T-helper 2 cell treated with Interferon-gamma antibody and Interleukin-4, amounts not matched to agents 100 ng/mL and 5 ng/mL, for 36 hours (primary cell): ENCODE results near the gene KBTBD13. TPM values are rescaled to one million over a fixed set of nuclear protein-coding genes. Genes with fewer than 3 reads are reported as not detected.
"Not testable (repeated sequence)": the region's sequence is repeated elsewhere in the genome, so short reads cannot be mapped to it uniquely, and the experiment has no call there.

Experiments used
- intact Hi-C: fragments of 100-400 bp; cut with micrococcal nuclease; formaldehyde crosslinking; loops from one replicate; pipeline ENCODE4 v1.15.1; 2023
- total RNA-seq: library from RNA; stranded (reverse); gene quantifications from 2 replicates; pipeline ENCODE4 v1.2.3, GENCODE V29; 2022

KBTBD13 gene
- total RNA-seq = not detected in 2 replicates

GRCh38 chr15:65076486-65077290 is at the start of gene KBTBD13:
TSS of gene KBTBD13 (plus strand) at chr15:65076746. CDS start at chr15:65076816, 70 bp downstream.
- intact Hi-C loops = loop anchor here (5.0 kb wide), 1 partner anchor 344 kb away; no protein-coding TSS in a partner anchor

GRCh38 chr15:65026756-65027155 is 49.8 kb upstream of the KBTBD13 start:
- intact Hi-C loops = no loop called here

- intact Hi-C loops = no loop called here
Observed at GRCh38 chr15:65027593-65027992, 49.0 kb upstream of the KBTBD13 start.

- intact Hi-C loops = loop anchor here (2.0 kb wide), 1 partner anchor 40 kb away; the partner anchor contains the start of gene SPG21
Observed at GRCh38 chr15:65028338-65028737, 48.2 kb upstream of the KBTBD13 start.

- intact Hi-C loops = loop anchor here (2.0 kb wide), 1 partner anchor 40 kb away; the partner anchor contains the start of gene SPG21
Observed at GRCh38 chr15:65028921-65029735, 47.4 kb upstream of the KBTBD13 start, which contains the start of gene MTFMT. TSS of gene MTFMT (minus strand) at chr15:65029639. CDS start at chr15:65029613, 26 bp downstream.

- intact Hi-C loops = loop anchor here (2.0 to 5.0 kb wide), 2 partner anchors 41 to 358 kb away; partner anchors contain the start of gene SPG21
Observed at GRCh38 chr15:65029736-65030208, 46.8 kb upstream of the KBTBD13 start.

- intact Hi-C loops = loop anchor here (1.0 to 5.0 kb wide), 3 partner anchors 45 to 354 kb away; partner anchors contain the start of gene RNU5B-1
Observed at GRCh38 chr15:65032801-65033537, 43.6 kb upstream of the KBTBD13 start.

- intact Hi-C loops = loop anchor here (1.0 to 5.0 kb wide), 3 partner anchors 45 to 354 kb away; partner anchors contain the start of gene RNU5B-1
Observed at GRCh38 chr15:65033659-65034269, 42.8 kb upstream of the KBTBD13 start.

GRCh38 chr15:65034719-65035118 is 41.8 kb upstream of the KBTBD13 start:
- intact Hi-C loops = loop anchor here (5.0 kb wide), 1 partner anchor 353 kb away; no protein-coding TSS in a partner anchor

- intact Hi-C loops = no loop called here
Observed at GRCh38 chr15:65037309-65037708, 39.2 kb upstream of the KBTBD13 start.

- intact Hi-C loops = no loop called here
Observed at GRCh38 chr15:65038428-65038827, 38.1 kb upstream of the KBTBD13 start.

- intact Hi-C loops = no loop called here
Observed at GRCh38 chr15:65038836-65039235, 37.7 kb upstream of the KBTBD13 start.

- intact Hi-C loops = no loop called here
Observed at GRCh38 chr15:65040461-65040860, 36.1 kb upstream of the KBTBD13 start.

GRCh38 chr15:65041787-65042186 is 34.8 kb upstream of the KBTBD13 start:
- intact Hi-C loops = no loop called here

- intact Hi-C loops = no loop called here
Observed at GRCh38 chr15:65042776-65043327, 33.7 kb upstream of the KBTBD13 start.

- intact Hi-C loops = not testable (repeated sequence)
Observed at GRCh38 chr15:65044218-65044617, 32.3 kb upstream of the KBTBD13 start.

- intact Hi-C loops = no loop called here
Observed at GRCh38 chr15:65044724-65045481, 31.6 kb upstream of the KBTBD13 start, which contains the start of gene SLC51B. TSS of gene SLC51B (plus strand) at chr15:65045387. CDS start at chr15:65050005, 4,618 bp downstream.

GRCh38 chr15:65048241-65048640 is 28.3 kb upstream of the KBTBD13 start:
- intact Hi-C loops = no loop called here

- intact Hi-C loops = no loop called here
Observed at GRCh38 chr15:65049418-65049840, 27.1 kb upstream of the KBTBD13 start.
